Hippocampal formation (tissue), 2 donors: ENCODE results near the gene ACOXL.

ENCODE experiments used
- DNase-seq, 2 donors: peaks; one replicate each; lab custom pipeline; 2025; lab: John Stamatoyannopoulos, UW

Gene ACOXL

GRCh38 chr2:110875384-110875725 is 143.0 kb downstream of the ACOXL start:
- no peak for DNase-seq

DNA sequence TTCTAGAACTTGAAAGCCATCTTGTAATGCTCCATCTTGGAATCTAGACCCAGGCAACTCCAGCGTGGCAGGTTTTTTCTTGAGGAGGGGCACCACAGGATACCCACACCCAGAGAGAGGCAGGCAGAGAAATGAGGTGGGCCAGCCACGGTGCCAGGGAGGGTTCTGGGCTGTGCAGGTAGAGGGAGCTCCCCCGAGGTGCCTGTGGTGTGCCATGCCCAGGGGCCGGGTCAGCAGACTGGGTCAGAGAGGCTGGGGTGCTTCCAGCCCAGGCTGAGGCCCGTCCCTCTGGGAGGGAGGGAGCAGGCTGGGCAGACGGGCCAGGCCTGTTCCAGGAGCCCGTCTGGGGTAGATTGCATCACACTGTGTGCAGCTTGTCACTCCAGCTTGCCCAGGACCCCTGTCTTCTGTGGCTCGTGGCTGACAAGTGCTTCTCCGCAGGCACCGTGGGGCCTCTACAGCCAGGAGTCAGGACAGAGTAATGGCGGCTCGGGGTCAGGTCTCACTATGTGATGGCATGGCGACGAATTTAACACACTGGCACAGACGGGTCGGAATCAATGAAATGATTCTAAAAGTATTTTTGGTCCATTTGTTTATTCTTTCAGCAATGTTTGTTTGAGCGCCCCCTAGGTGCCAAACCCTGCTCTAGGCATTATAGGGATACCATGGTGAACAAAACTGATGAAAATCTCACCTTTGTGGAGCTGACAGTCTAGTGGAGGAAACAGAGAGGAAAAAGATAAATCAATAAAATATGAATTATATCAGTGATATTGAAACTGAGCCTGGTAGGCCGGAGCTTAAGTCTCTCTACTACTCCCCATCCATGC is 144.0 kb downstream of the ACOXL start:
- no peak for DNase-seq

DNA sequence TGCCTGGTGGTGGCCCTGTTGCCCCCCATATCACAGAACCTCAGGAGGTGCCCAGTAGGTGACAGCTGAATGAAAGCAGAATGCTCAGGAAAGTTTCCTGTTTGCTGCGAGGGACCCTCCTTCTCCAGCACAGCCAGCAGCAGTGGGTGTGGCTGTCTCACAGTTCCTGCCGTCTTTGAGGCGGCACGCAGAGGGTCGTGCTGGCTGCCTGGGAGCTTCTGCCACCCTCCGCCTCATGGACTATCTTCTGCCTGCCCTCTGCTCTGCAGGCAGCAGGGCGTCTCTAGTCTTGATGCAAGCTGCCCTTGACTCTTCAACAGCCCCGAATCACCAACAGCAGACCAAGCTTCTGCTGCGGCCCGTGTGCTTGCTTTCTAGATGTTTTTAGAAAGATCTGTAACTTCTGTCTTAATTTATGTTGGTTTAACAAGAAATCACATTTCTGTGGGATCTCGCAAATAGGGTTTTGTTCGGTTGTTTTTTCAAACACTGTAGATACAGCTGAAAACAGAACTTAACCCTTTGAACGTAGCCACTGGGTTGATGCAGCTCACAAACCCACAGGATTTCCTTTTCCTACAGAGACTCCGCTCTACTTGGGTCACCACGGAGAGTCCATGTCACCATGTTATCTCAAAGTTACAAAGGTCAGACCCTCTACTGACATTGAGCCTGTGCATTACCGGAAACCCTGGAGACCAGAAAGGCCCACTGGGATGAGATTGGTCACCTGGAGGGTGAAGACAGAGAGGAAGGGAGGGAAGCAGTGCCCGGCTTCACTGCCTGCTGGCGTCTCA is 144.9 kb downstream of the ACOXL start:
- DNase-seq = no peak

- DNase-seq = no peak
Measured at GRCh38 chr2:110878150-110878549, 145.8 kb downstream of the ACOXL start.

GRCh38 chr2:110881908-110882307 is 149.5 kb downstream of the ACOXL start:
- DNase-seq = no peak

GRCh38 chr2:110883406-110883805 is 151.0 kb downstream of the ACOXL start:
- DNase-seq = no peak

GRCh38 chr2:110885256-110885655 is 152.9 kb downstream of the ACOXL start:
- no peak for DNase-seq

- no peak for DNase-seq
Measured at GRCh38 chr2:110886826-110887573, 154.6 kb downstream of the ACOXL start.

DNA sequence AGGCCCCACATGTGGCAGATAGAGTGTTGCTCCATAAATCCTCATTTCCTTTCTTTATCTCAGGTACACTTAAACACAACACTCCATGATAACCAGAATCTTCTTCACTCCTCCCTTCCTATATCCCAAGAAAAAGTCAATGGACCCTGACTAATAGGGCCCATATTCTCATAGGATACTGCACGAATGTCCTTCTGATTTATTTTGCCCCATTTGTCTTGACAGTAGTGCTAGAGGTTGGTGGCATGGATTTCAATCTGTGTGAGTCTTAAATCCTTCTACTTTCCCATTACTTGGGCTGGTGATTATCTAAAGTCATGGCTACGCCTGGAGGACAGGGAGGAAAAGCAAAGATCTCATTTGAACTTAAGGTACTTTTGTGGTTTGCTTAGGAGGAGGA is 156.0 kb downstream of the ACOXL start:
- no peak for DNase-seq

- no peak for DNase-seq
Measured at GRCh38 chr2:110891626-110892025, 159.3 kb downstream of the ACOXL start.

DNA sequence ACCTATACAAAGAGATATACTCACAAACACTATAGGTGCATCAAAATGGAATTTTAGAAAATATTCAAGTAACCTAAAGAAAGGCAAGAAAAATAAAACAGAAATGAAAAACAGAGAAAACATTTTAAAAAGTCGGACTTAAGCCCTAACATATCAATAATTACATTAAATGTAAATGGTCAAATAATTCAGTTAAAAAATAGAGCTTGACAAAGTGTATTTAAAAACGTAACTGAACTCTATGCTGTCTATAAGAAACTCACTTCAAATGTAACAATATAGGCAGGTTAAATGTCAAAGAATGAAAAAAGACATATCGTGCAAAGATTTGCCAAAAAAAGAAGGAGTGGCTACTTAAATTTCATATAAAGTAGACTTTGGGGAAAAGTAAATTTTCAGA is 163.9 kb downstream of the ACOXL start:
- no peak for DNase-seq

DNA sequence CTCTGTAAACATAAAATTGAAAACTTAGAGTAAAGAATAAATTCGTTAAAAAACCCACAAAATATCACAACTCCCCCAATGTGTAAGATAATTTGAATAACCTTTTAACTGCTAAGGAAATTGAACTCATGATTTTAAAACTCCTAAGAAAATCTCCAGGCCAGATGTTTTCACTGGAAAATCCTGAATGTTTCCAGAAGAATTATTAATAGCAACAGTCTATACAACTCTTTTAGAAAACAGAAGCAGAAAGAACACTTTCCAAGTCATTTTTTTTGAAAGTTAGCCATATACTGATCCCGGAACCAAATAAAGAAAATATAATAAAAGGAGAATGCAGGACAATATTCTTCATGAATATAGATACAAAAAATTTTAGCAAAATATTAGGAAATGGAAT is 165.6 kb downstream of the ACOXL start:
- DNase-seq = no peak

DNA sequence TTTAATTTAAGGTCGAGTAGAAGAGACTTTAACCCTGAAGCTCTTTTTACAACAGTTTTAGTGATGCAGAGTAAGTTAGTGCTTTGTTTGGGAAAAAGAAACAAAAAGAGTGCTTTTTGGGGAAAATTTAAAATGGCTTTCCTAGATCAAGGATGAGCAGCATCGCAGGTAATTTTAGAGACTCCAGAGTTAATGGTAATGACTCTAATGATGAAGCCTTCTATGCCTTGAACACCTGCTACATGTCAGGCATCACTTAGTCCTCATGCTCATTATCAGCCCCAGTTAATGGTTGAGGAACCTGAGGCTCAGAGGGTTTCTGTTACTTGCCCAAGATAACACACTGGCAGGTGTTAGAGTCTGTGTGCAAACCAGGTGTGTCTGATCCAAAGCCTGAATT is 167.8 kb downstream of the ACOXL start:
- DNase-seq = no peak

DNA sequence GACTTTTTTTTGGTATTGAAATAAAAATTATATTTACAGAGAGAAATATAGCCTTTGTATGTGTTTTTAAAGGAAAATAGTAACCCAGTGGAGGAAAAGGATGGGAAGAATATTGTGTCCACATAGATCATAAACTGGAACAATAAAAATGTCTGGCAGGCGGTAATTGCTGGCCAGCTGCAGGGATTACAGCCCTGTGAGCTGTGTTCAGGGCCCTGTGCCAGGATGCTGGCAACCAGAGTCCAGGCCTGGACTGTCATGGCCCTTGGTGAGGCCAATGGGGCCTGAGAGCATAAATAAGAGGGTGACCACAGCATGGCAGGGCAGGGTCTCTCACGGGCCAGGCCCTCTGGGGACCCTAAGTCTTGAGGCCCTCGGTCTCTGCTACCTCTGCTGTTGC is 171.2 kb downstream of the ACOXL start:
- peak in 1 of 2 donors; percentile 17 for DNase-seq

GRCh38 chr2:110904116-110904778 is 171.9 kb downstream of the ACOXL start:
- no peak for DNase-seq

DNA sequence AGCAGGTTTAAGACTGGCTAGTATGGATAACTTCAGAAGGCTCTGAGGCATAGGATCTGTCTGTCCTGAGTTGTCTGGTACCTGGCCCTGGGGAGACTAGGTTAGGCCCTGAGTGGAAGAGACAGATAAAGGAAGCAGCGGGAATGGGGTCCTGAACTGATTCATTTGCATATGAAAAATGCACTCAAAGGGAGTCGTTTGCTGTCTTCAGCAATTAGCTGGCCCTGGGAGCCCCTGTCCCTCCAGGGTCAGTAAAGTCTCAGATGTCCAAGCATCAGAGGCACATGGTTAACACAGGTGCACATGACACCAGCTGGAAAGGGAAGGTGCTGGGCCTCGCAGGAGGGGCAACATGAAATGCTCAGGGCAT is 172.4 kb downstream of the ACOXL start:
- DNase-seq = no peak

DNA sequence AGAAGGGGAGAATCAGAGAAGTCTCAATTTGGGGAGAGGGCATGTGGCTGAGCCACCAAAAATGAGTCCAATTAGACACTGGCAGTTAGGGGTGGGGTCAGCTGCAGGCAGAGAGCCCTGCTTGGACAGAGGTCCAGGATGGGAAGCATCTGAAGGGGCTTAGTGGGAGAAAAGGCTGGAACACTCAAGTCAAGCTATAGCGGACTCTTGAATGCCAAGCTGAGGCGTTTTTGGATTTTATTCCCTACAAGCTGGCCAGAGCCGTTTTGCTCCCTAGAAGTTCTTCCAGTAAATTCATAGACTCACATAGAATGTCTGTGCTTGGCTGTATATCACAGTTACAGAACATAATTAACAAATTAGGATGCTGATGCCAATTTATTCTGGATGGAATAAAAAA is 172.8 kb downstream of the ACOXL start:
- DNase-seq = no peak

DNA sequence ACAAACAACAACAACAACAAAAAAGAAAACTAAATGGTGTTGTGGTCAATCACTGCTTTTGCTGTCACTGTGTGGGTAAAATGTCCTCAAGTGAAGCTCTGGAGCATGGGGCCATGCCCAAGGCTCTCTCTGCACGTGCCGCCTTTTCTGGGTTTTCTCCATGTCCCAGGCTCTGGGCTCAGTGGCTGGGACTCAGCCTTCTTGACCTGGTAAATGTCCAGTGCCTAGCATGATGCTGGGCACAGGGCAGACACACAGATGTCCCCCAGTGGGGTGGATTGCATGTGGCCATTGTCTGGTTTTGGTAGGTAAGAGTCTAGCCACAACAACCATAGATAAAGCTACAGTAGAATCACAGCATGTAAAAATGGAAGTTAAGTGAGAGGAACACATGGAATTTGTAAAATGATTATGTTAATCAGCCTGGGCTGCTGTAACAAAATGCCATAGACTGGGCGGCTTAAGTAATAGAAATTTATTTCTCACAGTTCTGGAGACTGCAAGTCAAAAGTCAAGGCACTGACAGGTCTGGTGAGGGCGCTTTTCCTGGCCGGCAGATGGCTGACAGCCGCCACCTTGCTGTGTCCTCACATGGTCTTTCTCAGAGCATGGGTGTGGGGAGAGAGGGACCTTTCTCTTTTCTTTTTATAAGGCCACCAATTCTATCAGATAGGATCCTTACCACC is 174.4 kb downstream of the ACOXL start:
- no peak for DNase-seq

- DNase-seq = no peak
Measured at GRCh38 chr2:110909501-110909900, 177.1 kb downstream of the ACOXL start.

- no peak for DNase-seq
Measured at GRCh38 chr2:110910423-110910822, 178.1 kb downstream of the ACOXL start.

GRCh38 chr2:110919738-110920137 is 187.4 kb downstream of the ACOXL start:
- DNase-seq = no peak

DNA sequence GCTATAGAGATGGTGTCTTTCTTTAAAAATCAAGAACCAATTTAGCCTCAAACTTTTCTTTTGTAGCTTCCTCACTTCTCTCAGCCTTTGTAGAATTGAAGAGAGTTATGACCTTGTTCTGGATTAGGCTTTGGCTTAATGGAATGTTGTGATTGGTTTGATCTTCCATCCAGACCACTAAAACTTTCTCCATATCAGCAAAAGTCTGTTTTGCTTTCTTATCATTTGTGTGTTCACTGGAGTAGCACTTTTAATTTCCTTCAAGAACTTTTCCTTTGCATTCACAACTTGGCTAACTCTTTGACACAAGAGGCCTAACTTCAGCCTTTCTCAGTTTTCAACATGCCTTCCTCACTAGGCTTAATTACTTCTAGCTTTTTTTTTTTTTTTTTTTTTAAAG is 193.1 kb downstream of the ACOXL start:
- DNase-seq = no peak
